Stimulated activated CD4-positive, alpha-beta T cell treated with anti-CD3 and anti-CD28 coated beads, Interleukin-1b, Interleukin-23, amount 100 ng/mL, for 1 hour (primary cell): ENCODE results near the gene TUBA4A.
A peak's percentile ranks its signal among the peaks of the same experiment; 100 is the strongest.

Experiments used
- DNase-seq, 2 donors: peaks; one replicate each; pipeline ENCODE4 v3.0.0-alpha.2; 2020; ENCODE audit warnings: low read depth in 2 of 2

Gene TUBA4A

GRCh38 chr2:219234331-219234730 is 19.4 kb downstream of the TUBA4A start:
- no peak for DNase-seq

GRCh38 chr2:219230059-219230540 is 23.6 kb downstream of the TUBA4A start:
- no peak for DNase-seq

- peak; percentile 93 to 95 for DNase-seq
These were observed 24.2 kb downstream of the TUBA4A start, which contains the start of the genes ANKZF1 and ATG9A for GRCh38 chr2:219229305-219230058. TSS of gene ANKZF1 (plus strand) at chr2:219229806. CDS start at chr2:219230258, 452 bp downstream. TSS of gene ATG9A (minus strand) at chr2:219229636. CDS start at chr2:219228024, 1,612 bp downstream.

GRCh38 chr2:219228911-219229304 is 24.8 kb downstream of the TUBA4A start:
- DNase-seq: no peak

- no peak for DNase-seq
These were observed 25.4 kb downstream of the TUBA4A start for GRCh38 chr2:219228041-219228910.

GRCh38 chr2:219225350-219225749 is 28.4 kb downstream of the TUBA4A start:
- DNase-seq: no peak

GRCh38 chr2:219223831-219224610 is 29.7 kb downstream of the TUBA4A start:
- DNase-seq: no peak

- DNase-seq: no peak
These were observed 31.7 kb downstream of the TUBA4A start for GRCh38 chr2:219221957-219222518.

- no peak for DNase-seq
These were observed 32.9 kb downstream of the TUBA4A start for GRCh38 chr2:219220652-219221402.

- DNase-seq: no peak
These were observed 33.8 kb downstream of the TUBA4A start for GRCh38 chr2:219219784-219220532.

GRCh38 chr2:219218732-219219701 is 34.7 kb downstream of the TUBA4A start, which contains the start of gene ABCB6:
TSS of gene ABCB6 (minus strand) at chr2:219218958. CDS start at chr2:219218673, 285 bp downstream.
- peak; percentile 57 to 83 for DNase-seq

- no peak for DNase-seq
These were observed 35.4 kb downstream of the TUBA4A start for GRCh38 chr2:219218217-219218731.

GRCh38 chr2:219216535-219216915 is 37.2 kb downstream of the TUBA4A start:
- no peak for DNase-seq

- DNase-seq: no peak
These were observed 37.7 kb downstream of the TUBA4A start for GRCh38 chr2:219215871-219216534.

GRCh38 chr2:219214786-219215185 is 38.9 kb downstream of the TUBA4A start:
- no peak for DNase-seq

GRCh38 chr2:219214141-219214540 is 39.6 kb downstream of the TUBA4A start:
- no peak for DNase-seq

- no peak for DNase-seq
These were observed 40.1 kb downstream of the TUBA4A start for GRCh38 chr2:219213486-219214071.
